GM19455 (cell line): ENCODE results near the gene PEX3.
A peak's percentile ranks its signal among the peaks of the same experiment; 100 is the strongest.

ENCODE experiments used
- ATAC-seq: cut with Tn5 transposase; IDR thresholded peaks from one replicate; pipeline ENCODE4 v1.9.1; 2021; ENCODE audit not compliant: unreplicated experiment

The PEX3 gene

DNA sequence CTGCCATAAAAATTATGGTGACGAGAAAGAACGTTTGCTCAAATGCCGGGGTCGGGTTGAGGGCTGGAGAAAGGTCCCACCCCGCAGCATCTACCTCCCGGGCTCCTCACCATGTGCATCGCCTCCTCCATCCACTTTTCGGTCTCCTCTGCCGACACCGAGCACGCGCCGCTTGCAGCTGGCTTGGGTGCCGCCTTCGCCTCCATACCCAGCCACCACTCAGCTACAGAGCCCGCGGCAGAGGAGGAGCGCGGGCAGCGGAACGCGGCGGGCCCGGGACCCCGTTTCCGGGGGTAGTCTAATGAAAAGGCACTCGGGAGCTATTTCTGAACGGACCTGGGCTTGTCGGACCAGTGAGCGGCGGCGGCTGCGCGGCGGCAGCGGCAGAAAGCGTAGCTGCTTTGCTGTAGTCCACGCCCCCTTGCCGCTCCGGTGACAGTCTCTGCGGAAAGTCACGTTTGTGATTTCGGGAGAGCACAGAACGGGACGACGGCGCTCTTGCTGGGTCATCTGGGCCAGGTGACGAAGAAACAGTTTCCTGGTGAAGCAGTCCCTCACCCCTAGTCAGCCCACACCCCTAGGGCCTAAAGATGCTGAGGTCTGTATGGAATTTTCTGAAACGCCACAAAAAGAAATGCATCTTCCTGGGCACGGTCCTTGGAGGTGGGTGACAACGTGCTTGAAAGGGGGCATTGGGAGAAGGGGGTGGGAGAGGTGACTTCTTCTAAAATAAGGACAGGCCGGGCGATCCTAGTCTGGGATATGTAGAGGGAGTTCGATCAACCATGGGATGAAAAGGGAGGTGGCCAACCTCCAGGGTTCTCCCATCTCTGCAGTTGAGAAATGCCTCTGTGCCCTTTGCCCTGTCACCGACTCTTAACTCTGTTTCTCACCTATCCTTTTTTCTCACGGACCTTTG, at the start of gene PEX3, which contains the start of gene ADAT2:
TSS of gene PEX3 (plus strand) at position 353 of the 919 bp plus-strand sequence. CDS start at position 591, 238 bp downstream.
TSS of gene ADAT2 (minus strand) at position 243 of the 919 bp plus-strand sequence. CDS start at position 206, 37 bp downstream.
- peak; percentile 99 for ATAC-seq

DNA sequence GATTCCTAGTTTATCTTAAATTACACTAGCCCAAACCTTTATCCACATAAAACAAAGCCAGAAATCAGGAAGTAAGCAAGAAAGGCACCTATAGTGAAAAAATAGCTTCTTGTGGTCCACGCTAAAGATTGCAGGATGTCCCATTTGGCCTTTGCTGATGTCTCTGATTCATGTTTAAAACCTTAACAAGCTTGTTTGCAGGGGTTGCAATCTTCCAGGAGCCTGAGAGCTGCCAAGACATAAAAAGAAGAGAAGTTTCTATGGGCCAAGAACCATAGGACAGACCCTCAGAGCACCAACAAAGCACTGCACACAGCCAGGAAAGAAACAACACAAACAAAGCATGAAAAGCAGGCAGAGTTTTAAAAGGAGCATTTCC, 49.5 kb upstream of the PEX3 start:
- no peak for ATAC-seq

- ATAC-seq, result no peak
These were observed 48.8 kb upstream of the PEX3 start for GRCh38 chr6:143401636-143402370.

- no peak for ATAC-seq
These were observed 47.8 kb upstream of the PEX3 start for GRCh38 chr6:143402721-143403336.

- ATAC-seq, result no peak
These were observed 45.0 kb upstream of the PEX3 start for GRCh38 chr6:143405373-143406154.

DNA sequence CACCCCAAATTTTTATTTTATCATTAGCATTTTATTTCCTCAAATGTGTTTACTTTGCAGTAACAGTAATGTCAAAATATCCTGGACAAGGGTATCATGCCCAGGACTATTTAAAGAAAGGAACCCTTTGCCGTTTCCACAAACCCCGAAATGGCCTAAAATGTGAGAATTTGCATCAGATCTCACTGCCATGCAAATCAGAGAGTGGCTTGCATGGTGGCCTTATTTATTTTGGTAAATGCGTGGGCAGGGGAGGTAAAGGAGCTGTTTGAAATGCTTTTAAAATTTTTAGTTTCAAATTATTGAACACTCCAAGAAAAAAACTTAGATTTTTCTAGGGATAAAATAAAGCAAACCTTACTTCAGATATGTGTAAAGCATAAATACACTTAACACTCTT, 43.9 kb upstream of the PEX3 start:
- peak; percentile 69 for ATAC-seq

DNA sequence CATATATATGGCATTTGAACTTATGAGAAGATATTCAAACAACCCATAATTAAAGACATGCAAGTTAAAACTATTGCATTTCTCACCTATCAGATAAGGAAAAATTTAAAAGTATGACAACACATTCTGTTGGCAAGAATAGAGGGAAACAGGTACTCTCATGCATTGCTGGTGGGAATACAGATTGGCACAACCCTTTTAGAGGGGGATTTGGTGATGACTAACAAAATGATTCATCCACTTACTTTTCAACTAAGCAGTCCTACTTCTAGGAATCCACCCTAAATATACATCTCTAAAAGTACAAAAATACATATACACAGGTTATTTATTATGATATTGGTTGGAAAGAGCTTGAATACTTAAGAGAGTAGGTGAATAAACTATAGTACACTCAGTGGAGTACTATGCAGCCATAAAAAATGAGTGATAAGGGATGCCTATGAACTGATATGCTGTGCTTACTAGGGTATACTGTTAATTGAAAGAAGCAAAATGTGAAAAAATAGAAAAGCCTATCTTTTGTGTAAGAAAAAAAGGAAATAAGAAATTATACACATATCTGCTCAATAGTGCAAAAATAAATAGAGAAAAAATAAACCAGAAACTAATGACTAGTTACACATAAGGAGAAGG, 42.3 kb upstream of the PEX3 start:
- ATAC-seq, result no peak

- no peak for ATAC-seq
These were observed 41.8 kb upstream of the PEX3 start for GRCh38 chr6:143408787-143409162.

DNA sequence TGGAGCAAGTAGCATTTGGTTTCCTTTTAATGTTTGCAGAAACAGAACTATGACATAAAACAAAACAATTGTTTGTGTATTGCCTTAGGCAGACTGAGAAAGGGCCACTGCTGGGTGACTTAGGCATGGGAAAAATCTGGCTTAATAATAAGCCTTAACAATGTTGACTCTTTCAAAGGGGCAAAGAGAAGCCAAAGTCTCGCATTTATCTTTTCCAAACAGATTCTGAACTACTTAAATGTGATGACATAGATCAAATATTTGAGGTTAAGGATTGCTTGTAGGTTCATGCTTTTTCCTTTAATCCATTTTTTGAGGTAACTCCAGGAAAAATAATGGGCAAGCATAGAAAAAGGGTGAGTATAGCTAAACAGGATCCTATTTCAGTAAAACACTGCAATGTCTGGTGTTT, 39.7 kb upstream of the PEX3 start:
- ATAC-seq, result no peak

DNA sequence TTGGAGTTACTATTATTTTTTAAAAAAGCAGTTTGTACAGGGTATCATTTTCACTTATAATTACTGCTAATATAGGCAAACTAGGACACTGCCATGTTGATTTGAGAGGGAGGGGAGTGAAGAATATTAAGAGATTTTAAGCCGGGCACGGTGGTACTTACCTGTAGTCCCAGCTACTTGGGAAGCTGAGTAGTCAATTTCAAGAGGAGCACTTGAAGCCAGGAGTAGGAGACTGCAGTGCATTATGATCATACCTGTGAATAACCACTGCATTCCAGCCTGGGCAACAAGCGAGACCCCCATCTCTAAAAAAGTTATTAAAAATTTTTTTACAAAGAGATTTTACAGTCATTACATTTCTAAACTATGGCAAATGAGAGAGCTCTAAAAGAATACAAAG, 35.8 kb upstream of the PEX3 start:
- ATAC-seq, result no peak

- no peak for ATAC-seq
These were observed 31.1 kb upstream of the PEX3 start for GRCh38 chr6:143419526-143419925.

GRCh38 chr6:143426026-143426425, 24.6 kb upstream of the PEX3 start:
- no peak for ATAC-seq

- peak; percentile 99 for ATAC-seq
These were observed 23.3 kb upstream of the PEX3 start for GRCh38 chr6:143427109-143427817.

GRCh38 chr6:143429970-143430369, 20.6 kb upstream of the PEX3 start:
- ATAC-seq, result no peak

DNA sequence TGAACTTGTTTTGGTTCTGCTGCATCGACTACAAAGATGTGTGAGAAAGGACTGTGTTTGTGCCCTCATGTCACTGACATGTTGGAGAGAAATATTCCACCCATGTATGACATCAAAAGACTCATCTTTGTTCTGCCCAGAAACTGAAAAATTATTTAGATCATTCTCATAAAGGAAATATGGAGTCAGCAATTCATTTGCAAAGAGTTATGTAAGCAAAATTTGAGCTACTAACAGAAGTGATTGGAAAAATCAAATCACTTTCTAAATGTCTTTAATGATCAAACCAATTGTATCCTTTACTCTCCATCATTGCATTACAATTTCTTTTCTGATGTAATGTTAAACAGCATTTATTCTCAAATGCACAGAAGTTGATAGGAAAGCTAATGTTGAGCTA, 19.4 kb upstream of the PEX3 start:
- ATAC-seq, result no peak

- no peak for ATAC-seq
These were observed 18.0 kb upstream of the PEX3 start for GRCh38 chr6:143432588-143432987.

- ATAC-seq, result no peak
These were observed 9.6 kb upstream of the PEX3 start for GRCh38 chr6:143441010-143441409.

GRCh38 chr6:143441680-143442545, 8.7 kb upstream of the PEX3 start:
- no peak for ATAC-seq

DNA sequence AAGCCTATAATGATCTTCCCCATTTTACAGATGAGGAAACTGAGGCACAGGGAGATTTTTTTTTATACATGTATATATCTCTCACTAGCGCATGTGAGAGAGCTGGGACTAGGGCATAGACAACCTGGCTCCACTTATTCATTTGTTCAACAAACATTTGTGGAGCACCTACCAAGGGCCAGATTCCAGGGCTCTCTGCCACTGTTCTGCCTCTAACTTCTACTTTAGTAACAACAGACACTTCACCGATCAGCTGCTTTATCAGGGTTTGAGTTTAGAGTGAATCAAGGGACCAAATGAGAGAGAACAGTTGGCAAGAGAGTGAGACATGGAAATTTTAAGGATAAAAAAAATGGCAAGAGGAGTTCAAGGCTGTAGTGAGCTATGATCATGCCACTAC, 7.5 kb upstream of the PEX3 start:
- ATAC-seq, result no peak
